ENCODE data around the gene ERC2.

- TF ChIP-seq, protein P1, sequence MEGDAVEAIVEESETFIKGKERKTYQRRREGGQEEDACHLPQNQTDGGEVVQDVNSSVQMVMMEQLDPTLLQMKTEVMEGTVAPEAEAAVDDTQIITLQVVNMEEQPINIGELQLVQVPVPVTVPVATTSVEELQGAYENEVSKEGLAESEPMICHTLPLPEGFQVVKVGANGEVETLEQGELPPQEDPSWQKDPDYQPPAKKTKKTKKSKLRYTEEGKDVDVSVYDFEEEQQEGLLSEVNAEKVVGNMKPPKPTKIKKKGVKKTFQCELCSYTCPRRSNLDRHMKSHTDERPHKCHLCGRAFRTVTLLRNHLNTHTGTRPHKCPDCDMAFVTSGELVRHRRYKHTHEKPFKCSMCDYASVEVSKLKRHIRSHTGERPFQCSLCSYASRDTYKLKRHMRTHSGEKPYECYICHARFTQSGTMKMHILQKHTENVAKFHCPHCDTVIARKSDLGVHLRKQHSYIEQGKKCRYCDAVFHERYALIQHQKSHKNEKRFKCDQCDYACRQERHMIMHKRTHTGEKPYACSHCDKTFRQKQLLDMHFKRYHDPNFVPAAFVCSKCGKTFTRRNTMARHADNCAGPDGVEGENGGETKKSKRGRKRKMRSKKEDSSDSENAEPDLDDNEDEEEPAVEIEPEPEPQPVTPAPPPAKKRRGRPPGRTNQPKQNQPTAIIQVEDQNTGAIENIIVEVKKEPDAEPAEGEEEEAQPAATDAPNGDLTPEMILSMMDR (IDR thresholded peaks at IDR 0.05; ENCODE audit: insufficient read depth, low read depth, low read length) = no peak
- no peak for TF ChIP-seq EZH2 (IDR thresholded peaks at IDR 0.05; ENCODE audit: insufficient read depth, low read length)
Measured at GRCh38 chr3:55782351-55782750, 685.9 kb downstream of the ERC2 start.

All from astrocyte (in vitro differentiated cells and primary cell).